ENCODE measurements around the gene ENOX2.

DNA sequence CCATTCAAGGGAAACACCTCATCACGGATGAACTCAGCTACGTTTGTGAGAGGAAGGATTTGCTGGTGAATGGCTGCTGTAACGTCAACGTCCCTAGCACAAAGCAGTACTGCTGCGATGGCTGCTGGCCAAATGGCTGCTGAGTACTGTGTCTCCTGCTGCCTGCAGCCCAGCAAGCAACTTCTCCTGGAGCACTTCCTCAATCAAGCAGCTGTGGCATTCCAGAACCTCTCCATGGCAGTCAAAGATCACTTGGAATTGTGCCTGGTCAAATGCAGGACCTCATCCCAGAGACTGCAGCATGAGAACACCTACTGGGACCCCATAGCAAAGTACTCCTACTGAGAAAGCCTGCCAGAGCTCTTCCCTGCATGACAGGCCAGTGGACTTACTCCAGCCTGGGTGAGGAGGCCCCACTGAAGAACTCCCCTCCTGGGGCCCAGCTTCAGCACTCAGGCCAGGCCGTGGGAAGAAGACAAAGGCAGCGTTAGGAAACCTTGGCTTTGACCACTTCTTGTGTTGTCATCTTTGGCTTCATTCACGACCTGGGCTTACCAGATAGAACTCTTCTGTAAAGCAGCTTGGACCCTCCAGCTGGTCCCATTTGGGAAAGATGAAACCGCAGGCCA lies 256.9 kb downstream of the ENOX2 start:
- TF ChIP-seq, protein P1, sequence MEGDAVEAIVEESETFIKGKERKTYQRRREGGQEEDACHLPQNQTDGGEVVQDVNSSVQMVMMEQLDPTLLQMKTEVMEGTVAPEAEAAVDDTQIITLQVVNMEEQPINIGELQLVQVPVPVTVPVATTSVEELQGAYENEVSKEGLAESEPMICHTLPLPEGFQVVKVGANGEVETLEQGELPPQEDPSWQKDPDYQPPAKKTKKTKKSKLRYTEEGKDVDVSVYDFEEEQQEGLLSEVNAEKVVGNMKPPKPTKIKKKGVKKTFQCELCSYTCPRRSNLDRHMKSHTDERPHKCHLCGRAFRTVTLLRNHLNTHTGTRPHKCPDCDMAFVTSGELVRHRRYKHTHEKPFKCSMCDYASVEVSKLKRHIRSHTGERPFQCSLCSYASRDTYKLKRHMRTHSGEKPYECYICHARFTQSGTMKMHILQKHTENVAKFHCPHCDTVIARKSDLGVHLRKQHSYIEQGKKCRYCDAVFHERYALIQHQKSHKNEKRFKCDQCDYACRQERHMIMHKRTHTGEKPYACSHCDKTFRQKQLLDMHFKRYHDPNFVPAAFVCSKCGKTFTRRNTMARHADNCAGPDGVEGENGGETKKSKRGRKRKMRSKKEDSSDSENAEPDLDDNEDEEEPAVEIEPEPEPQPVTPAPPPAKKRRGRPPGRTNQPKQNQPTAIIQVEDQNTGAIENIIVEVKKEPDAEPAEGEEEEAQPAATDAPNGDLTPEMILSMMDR (IDR thresholded peaks at IDR 0.05): no peak
- TF ChIP-seq POLR2A (IDR thresholded peaks at IDR 0.05) (no peak), EP300 (IDR thresholded peaks at IDR 0.05; ENCODE audit: low read depth) (no peak), POLR2AphosphoS5 (IDR thresholded peaks at IDR 0.05) (no peak)
